ENCODE measurements around the gene SH3TC2. TPM values are rescaled to one million over a fixed set of nuclear protein-coding genes. Genes with fewer than 3 reads are reported as not detected.

Gene SH3TC2
- total and polyA plus RNA-seq, 7 donors, result 0.18 to 1.9 (median 0.60) TPM

- no peaks in the 10 kb centered on the region for H3K36me3 ChIP-seq (ENCODE audit: insufficient read depth in 1 of 2, low read depth in 1 of 2)
- peak overlapping the region; percentile 91 for H3K27ac ChIP-seq
- no peak for TF ChIP-seq CTCF (IDR thresholded peaks at IDR 0.05)
- ATAC-seq (peak; percentile 91 to 94 (median 93)), DNase-seq (peak; percentile 81 to 91)
- no peaks in the 10 kb centered on the region for H3K9me3 ChIP-seq
- H3K27me3 ChIP-seq (ENCODE audit: insufficient read depth in 3 of 3, low read length in 2 of 3), result no peaks in the 10 kb centered on the region
- peaks cover 47% of the 10 kb centered on the region for H3K4me1 ChIP-seq
- intact Hi-C loops (cut with DNase I), result loop anchor here in 1 of 2 donors (5.0 kb wide), 1 partner anchor 138 kb away; the partner anchor contains the start of gene ADRB2
- 18 to 36% (median 24%) methylated on average over 13 of the region's 13 CpGs for WGBS, 3 donors
- H3K4me3 ChIP-seq, result no peak overlapping the region
Observed at GRCh38 chr5:148965511-148966265, 97.2 kb downstream of the SH3TC2 start.

GRCh38 chr5:148963664-148964063 is 99.2 kb downstream of the SH3TC2 start:
- DNase-seq, result no peak
- H3K4me3 ChIP-seq, result no peak overlapping the region
- H3K4me1 ChIP-seq, result peaks cover 37% of the 10 kb centered on the region
- no peaks in the 10 kb centered on the region for H3K36me3 ChIP-seq (ENCODE audit: insufficient read depth in 1 of 2, low read depth in 1 of 2)
- TF ChIP-seq CTCF (IDR thresholded peaks at IDR 0.05), result no peak
- intact Hi-C loops (cut with DNase I), result loop anchor here in 1 of 2 donors (5.0 kb wide), 1 partner anchor 51 kb away; no protein-coding TSS in a partner anchor
- no peak overlapping the region for H3K27ac ChIP-seq
- no peaks in the 10 kb centered on the region for H3K9me3 ChIP-seq
- H3K27me3 ChIP-seq (ENCODE audit: insufficient read depth in 3 of 3, low read length in 2 of 3), result no peaks in the 10 kb centered on the region
- no peak for ATAC-seq

- Histone ChIP-seq H3K36me3 (ENCODE audit: insufficient read depth in 1 of 2, low read depth in 1 of 2) (no peaks in the 10 kb centered on the region), H3K4me1 (peaks cover 29% of the 10 kb centered on the region), H3K9me3 (no peaks in the 10 kb centered on the region), H3K4me3 (no peak overlapping the region), H3K27ac (no peak overlapping the region), H3K27me3 (ENCODE audit: insufficient read depth in 3 of 3, low read length in 2 of 3) (no peaks in the 10 kb centered on the region)
- WGBS, 3 donors, result 74 to 96% (median 94%) methylated on average over 3 of the region's 3 CpGs
- no peak for ATAC-seq
- DNase-seq, result no peak
- TF ChIP-seq CTCF (IDR thresholded peaks at IDR 0.05), result no peak
- intact Hi-C loops (cut with DNase I), result loop anchor here in 1 of 2 donors (5.0 kb wide), 1 partner anchor 51 kb away; no protein-coding TSS in a partner anchor
Observed at GRCh38 chr5:148962761-148963324, 100.0 kb downstream of the SH3TC2 start.

GRCh38 chr5:148962200-148962550 is 100.7 kb downstream of the SH3TC2 start:
- no peaks in the 10 kb centered on the region for H3K27me3 ChIP-seq (ENCODE audit: insufficient read depth in 3 of 3, low read length in 2 of 3)
- H3K9me3 ChIP-seq, result no peaks in the 10 kb centered on the region
- WGBS, 3 donors, result 55 to 69% (median 65%) methylated on average over 3 of the region's 3 CpGs
- TF ChIP-seq CTCF (IDR thresholded peaks at IDR 0.05), result no peak
- no peak overlapping the region for H3K27ac ChIP-seq
- peaks cover 23% of the 10 kb centered on the region for H3K4me1 ChIP-seq
- intact Hi-C loops (cut with DNase I), result loop anchor here in 1 of 2 donors (5.0 kb wide), 1 partner anchor 50 kb away; no protein-coding TSS in a partner anchor
- H3K36me3 ChIP-seq (ENCODE audit: insufficient read depth in 1 of 2, low read depth in 1 of 2), result no peaks in the 10 kb centered on the region
- no peak overlapping the region for H3K4me3 ChIP-seq
- no peak for DNase-seq
- ATAC-seq, result no peak

Measured in psoas muscle (tissue), 8 donors.